ENCODE data around the gene KCNK18.

DNA sequence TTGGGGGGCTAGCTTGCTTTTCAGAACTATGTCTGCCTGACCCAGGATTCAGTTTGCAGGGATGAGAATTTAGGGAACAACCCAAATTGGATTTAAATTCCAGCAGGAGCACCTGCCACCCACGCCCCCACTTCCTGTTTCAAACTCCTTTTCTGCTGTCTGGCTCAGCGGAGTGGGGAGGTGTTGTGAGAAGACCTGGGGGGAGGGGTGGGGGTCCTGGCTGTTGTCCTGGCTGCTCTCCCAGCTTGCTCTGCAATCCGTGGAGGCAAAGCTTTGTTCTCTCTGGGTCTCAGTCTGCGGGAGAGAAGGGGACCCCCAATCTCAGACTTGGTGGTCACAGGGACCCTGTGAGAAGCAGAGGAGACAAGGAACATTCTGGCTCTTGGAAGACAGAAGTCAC lies 799 bp downstream of the KCNK18 start:
- TF ChIP-seq, protein P1, sequence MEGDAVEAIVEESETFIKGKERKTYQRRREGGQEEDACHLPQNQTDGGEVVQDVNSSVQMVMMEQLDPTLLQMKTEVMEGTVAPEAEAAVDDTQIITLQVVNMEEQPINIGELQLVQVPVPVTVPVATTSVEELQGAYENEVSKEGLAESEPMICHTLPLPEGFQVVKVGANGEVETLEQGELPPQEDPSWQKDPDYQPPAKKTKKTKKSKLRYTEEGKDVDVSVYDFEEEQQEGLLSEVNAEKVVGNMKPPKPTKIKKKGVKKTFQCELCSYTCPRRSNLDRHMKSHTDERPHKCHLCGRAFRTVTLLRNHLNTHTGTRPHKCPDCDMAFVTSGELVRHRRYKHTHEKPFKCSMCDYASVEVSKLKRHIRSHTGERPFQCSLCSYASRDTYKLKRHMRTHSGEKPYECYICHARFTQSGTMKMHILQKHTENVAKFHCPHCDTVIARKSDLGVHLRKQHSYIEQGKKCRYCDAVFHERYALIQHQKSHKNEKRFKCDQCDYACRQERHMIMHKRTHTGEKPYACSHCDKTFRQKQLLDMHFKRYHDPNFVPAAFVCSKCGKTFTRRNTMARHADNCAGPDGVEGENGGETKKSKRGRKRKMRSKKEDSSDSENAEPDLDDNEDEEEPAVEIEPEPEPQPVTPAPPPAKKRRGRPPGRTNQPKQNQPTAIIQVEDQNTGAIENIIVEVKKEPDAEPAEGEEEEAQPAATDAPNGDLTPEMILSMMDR (conservative IDR thresholded peaks at IDR 0.05; ENCODE audit: low read depth in 2 of 2) = no peak
- TF ChIP-seq EZH2 (IDR thresholded peaks at IDR 0.05; ENCODE audit: low read depth, unreplicated experiment) = no peak
- TF ChIP-seq ZNF462 (CRISPR knock-in tag; IDR thresholded peaks at IDR 0.05) = no peak
- TF ChIP-seq POLR2AphosphoS5 (IDR thresholded peaks at IDR 0.05; ENCODE audit: low read depth) = no peak
- no peak for TF ChIP-seq ZNF114 (CRISPR knock-in tag; IDR thresholded peaks at IDR 0.05)
- no peak for TF ChIP-seq NANOG (IDR thresholded peaks at IDR 0.05; ENCODE audit: borderline replicate concordance)
- TF ChIP-seq ETS1 (IDR thresholded peaks at IDR 0.05) = no peak
- TF ChIP-seq ZNF331 (CRISPR knock-in tag; IDR thresholded peaks at IDR 0.05; ENCODE audit: low read depth) = no peak
- TF ChIP-seq, protein P2, sequence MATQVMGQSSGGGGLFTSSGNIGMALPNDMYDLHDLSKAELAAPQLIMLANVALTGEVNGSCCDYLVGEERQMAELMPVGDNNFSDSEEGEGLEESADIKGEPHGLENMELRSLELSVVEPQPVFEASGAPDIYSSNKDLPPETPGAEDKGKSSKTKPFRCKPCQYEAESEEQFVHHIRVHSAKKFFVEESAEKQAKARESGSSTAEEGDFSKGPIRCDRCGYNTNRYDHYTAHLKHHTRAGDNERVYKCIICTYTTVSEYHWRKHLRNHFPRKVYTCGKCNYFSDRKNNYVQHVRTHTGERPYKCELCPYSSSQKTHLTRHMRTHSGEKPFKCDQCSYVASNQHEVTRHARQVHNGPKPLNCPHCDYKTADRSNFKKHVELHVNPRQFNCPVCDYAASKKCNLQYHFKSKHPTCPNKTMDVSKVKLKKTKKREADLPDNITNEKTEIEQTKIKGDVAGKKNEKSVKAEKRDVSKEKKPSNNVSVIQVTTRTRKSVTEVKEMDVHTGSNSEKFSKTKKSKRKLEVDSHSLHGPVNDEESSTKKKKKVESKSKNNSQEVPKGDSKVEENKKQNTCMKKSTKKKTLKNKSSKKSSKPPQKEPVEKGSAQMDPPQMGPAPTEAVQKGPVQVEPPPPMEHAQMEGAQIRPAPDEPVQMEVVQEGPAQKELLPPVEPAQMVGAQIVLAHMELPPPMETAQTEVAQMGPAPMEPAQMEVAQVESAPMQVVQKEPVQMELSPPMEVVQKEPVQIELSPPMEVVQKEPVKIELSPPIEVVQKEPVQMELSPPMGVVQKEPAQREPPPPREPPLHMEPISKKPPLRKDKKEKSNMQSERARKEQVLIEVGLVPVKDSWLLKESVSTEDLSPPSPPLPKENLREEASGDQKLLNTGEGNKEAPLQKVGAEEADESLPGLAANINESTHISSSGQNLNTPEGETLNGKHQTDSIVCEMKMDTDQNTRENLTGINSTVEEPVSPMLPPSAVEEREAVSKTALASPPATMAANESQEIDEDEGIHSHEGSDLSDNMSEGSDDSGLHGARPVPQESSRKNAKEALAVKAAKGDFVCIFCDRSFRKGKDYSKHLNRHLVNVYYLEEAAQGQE (IDR thresholded peaks at IDR 0.05; ENCODE audit: unreplicated experiment) = no peak
